ENCODE measurements around the gene PLAAT5.

GRCh38 chr11:63537293-63538101, 46.5 kb upstream of the PLAAT5 start:
- no peak for TF ChIP-seq CTCF (IDR thresholded peaks at IDR 0.05)
- TF ChIP-seq POLR2A (IDR thresholded peaks at IDR 0.05), result peak in 1 of 2 donors; percentile 46

All from thyroid gland (tissue), 4 donors.